NCI-H2081 (cell line): ENCODE measurements around the gene ARHGDIG.
A peak's percentile ranks its signal among the peaks of the same experiment; 100 is the strongest.
"Not testable (repeated sequence)": the region's sequence is repeated elsewhere in the genome, so short reads cannot be mapped to it uniquely, and the experiment has no call there.

Experiments used
- DNase-seq, 2 experiments: peaks; one replicate each; lab custom pipeline; 2025; lab: John Stamatoyannopoulos, UW

ARHGDIG gene

DNA sequence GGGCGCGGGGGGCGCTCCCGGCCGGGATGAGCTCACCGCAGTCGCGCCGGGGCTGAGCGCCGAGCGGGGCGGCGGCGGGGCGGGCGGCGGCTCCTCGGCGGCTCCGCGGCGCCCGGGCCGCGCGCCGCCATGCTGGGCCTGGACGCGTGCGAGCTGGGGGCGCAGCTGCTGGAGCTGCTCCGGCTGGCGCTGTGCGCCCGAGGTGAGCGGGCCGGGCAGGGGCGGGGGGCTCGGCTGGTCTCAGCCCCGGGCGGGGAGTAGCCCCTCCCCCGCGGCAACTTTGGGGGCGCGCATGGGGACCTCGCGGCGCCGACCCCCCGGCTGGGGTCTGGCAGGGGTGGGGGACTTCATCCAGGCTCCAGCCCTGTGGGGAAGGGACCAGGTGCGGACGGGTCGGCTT is at the start of gene ARHGDIG:
TSS of gene ARHGDIG (plus strand) at position 40 of the 400 bp plus-strand sequence. CDS start at position 130, 90 bp downstream.
- no peak for DNase-seq

- DNase-seq: no peak
These were observed 49.4 kb upstream of the ARHGDIG start for GRCh38 chr16:230949-231348.

DNA sequence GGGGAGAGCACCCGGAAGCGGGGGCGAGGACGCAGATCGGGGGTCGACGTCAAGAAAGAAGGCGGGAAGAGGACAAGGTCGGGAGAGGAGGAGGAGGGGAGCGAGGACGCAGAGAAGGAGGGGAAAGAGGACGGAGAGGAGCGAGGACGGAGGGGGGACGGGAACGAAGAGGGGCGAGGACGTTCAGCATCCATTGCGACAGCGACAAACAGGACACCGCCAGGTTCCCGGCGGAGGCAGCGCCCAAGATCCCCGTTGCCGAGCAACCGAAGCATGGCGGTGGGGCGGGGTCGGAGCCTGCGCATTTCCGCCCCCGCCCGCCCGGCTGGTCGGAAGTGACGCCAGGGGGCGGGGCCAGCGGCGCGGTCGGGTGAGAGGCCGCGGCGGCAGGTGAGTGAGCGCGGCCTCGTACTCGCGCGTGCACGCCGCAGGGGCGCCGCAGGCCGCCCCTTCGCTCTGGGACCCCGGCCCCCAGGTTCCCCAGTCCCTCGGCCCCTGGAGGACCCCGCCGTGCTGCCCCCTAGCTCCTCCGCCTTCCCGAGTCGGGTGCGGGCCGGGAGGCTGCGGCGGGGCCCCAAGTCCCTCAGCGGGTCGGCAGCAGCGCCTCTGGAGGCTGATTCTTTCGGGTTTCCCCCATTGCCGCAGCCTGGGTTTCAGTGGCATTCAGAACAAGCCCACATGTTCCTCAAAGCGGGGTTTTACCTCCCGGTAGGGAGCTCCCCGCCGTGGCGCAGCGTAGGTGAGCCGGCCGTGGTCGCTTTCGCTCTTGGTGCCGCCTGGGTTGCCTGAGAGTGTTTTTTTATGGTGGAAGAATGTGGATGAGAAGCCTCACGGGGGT is 45.7 kb upstream of the ARHGDIG start, which contains the start of gene FAM234A:
TSS of gene FAM234A (plus strand) at position 354 of the 838 bp plus-strand sequence. CDS start 19,593 bp downstream, outside the sequence.
- peak; percentile 93 to 94 for DNase-seq

GRCh38 chr16:239948-240277 is 40.5 kb upstream of the ARHGDIG start:
- DNase-seq: no peak

DNA sequence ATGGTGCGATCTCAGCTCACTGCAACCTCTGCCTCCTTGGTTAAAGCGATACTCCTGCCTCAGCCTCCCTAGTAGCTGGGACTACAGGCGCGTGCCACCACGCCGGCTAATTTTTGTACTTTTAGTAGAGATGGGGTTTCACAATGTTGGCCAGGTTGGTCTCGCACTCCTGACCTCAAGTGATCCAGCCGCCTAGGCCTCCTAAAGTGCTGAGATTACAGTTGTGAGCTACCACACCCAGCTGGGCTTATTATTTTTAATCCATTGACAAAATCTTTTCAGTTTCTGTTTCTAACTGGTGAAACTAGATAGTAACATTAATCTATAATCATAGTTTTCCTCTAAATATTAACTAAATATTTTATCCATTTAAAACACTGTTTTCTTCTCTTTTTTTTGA is 39.8 kb upstream of the ARHGDIG start:
- DNase-seq: no peak

DNA sequence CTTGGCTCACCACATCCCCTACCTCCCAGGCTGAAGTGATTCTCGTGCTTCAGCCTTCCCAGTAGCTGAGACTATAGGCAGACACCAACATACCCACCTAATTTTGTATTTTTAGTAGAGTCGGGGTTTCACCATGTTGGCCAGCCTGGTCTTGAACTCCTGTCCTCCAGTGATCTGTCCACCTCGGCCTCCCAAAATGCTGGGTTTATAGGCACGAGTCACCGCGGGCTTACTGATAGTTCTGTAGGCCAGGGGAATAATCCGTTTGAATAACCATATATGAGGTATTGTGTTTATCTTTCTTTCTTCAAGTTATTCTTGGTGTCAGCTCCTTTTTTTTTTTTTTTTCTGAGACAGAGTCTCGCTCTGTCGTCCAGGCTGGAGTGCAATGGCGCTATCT is 38.1 kb upstream of the ARHGDIG start:
- DNase-seq: no peak

DNA sequence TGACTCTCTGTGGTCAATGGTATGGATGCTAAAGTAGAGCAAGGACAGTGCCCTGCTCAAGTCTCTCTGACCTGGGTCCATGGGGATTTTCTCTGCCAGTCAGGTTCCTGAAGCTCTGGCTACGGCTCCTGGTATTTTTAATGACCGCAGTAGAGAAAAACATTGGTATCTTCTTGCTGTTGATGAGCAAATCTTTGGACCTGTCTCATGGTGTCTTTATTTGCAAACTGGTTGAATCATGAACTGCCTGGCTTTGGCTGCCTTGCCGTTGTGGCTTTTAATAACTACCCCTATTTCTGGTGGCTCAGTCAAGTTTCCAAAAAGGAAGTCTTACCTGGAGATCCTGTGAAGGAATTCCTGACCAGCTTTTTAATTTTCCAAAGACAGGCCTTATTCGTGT is 37.0 kb upstream of the ARHGDIG start:
- DNase-seq: no peak

GRCh38 chr16:245105-245504 is 35.3 kb upstream of the ARHGDIG start:
- no peak for DNase-seq

DNA sequence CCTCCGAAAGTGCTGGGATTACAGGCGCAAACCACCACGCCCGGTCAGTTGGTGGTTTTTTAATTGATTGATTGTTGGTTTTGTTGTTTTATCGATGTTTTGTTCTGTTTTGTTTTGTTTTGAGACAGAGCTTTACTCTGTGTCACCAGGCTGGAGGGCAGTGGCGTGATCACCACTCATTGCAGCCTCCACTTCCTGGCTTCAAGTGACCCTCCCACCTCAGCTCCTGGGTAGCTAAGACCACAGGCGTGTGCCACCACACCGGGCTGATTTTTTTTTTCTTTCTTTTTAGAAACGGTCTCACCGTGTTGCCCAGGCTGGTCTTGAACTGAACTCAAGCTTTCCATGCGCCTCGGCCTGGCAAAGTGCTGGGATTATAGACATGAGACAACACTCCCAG is 33.4 kb upstream of the ARHGDIG start:
- no peak for DNase-seq

- DNase-seq: no peak
These were observed 31.0 kb upstream of the ARHGDIG start for GRCh38 chr16:249431-249830.

DNA sequence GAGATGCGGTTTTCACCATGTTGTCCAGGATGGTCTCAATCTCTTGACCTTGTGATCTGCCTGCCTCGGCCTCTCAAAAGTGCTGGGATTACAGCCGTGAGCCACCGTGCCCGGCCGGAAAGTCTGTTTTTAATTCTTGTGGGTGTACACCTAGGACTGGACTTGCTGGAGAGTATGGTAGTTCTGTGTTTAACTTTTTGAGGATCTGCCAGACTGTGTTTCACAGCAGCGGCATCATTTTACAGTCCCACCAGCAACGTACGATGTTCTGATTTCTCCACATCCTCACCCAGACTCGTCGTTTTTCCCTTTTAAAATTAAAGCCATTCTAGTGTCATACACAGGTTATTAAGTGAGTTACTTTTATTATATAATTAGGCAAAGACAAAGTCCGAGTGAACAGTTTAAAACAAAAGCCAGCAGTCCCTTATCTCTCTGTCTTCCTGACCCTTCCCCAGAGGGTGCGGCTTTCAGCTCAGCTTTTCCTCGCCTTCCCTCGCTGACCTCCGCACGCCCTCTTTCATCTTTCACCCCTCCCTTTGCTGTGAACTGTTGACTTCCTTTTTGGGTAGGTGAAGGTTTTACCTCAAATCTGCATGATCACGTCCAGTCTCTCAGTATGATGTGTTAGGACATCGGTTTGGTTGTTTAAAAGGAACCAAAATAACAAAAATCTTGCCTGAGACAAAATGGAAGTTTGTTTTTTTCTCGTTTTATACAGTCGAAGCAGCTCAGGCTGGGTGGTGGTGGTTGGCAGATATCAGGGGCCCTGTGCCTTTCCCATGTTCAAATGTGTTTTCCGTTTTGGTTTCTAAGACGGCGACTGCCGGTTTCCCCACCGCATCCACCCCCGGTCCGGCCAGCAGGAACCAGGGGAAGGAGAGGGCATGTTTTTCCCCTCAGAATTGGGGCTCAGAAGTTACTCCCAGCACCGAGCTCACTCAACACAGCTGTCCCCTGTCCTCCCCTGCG is 27.7 kb upstream of the ARHGDIG start:
- no peak for DNase-seq

DNA sequence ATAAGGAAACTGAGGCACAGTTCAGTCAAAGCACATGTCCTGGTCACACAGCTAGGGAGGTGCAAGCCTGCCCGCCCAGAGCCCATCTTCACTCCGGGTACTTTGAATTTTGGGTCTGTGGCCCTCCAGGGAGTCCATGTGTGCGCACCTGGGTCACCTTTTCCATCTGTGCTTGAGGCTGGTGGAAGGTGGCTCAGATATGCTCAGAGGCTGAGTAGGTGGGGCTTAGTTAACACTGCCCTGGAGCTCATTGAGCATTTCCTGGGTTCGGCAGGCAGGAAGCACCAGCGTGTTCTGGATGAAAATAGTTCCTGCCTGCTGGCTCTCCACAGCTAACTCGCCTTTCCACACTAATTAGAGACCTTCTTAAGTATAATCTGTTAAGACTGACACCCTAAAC is 26.6 kb upstream of the ARHGDIG start:
- DNase-seq: no peak

GRCh38 chr16:254461-254860 is 25.9 kb upstream of the ARHGDIG start:
- DNase-seq: no peak

DNA sequence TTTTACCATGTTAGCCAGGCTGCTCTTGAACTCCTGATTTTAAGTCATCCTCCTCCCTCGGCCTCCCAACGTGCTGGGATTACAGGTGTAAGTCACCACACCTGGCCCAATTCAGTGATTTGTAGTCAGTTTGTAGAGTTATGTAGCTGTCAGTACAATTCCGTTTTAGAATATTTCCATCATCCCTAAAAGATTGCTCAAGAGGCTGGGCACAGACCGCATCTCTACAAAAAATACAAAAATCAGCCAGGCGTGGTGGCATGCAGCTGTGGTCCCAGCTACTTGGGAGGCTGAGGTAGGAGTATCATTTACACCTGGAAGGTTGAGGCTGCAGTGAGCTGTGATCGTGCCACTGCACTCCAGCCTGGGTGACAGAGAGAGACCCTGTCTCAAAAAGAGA is 25.2 kb upstream of the ARHGDIG start:
- no peak for DNase-seq

GRCh38 chr16:258091-258490 is 22.3 kb upstream of the ARHGDIG start:
- not testable (repeated sequence) for DNase-seq

- no peak for DNase-seq
These were observed 21.2 kb upstream of the ARHGDIG start for GRCh38 chr16:259226-259625.

DNA sequence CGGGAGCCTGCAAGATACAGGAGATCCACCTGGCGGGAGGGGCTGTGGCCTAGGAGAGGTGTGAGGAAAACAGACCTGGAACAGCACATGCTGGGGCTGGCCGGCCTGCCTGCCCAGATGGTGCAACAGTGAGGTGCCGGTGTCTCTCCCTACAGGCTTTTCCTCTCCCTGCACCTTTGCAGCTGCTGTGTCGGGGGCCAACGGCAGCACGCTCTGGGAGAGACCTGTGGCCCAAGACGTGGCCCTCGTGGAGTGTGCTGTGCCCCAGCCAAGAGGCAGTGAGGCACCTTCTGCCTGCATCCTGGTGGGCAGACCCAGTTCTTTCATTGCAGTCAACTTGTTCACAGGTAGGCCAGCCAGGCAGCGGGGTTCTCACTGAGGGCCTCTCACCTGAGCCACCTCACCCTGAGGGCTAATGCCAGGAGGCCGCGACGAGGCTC is 20.6 kb upstream of the ARHGDIG start:
- no peak for DNase-seq

- no peak for DNase-seq
These were observed 20.1 kb upstream of the ARHGDIG start for GRCh38 chr16:260326-260725.

DNA sequence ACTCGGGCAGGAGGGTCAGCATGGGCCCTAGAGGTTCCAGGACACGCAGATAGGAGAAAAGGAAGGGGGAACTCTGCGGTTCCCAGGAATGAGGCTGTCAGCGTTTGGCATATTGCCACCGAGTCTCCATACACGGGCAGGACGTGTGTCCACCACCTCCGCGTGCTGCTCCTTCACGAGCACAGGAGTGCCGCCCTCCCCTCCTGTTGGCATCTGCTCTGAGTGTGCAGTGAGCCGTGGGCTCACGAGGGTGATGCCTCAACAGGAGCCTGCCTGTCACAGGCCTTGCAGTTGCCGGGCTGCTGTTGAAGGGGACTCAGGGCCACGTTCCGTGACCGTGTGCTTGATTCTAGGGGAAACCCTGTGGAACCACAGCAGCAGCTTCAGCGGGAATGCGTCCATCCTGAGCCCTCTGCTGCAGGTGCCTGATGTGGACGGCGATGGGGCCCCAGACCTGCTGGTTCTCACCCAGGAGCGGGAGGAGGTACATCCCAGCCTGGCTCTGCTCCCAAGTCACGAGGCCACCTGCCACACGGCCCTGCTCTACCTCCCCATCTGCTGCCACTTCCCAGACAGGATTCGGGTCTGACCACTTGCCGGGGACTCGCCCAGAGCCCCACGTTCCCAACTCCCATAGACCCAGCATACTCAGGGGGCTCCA is 19.2 kb upstream of the ARHGDIG start:
- DNase-seq: no peak

GRCh38 chr16:262121-262745 is 18.2 kb upstream of the ARHGDIG start:
- DNase-seq: no peak

DNA sequence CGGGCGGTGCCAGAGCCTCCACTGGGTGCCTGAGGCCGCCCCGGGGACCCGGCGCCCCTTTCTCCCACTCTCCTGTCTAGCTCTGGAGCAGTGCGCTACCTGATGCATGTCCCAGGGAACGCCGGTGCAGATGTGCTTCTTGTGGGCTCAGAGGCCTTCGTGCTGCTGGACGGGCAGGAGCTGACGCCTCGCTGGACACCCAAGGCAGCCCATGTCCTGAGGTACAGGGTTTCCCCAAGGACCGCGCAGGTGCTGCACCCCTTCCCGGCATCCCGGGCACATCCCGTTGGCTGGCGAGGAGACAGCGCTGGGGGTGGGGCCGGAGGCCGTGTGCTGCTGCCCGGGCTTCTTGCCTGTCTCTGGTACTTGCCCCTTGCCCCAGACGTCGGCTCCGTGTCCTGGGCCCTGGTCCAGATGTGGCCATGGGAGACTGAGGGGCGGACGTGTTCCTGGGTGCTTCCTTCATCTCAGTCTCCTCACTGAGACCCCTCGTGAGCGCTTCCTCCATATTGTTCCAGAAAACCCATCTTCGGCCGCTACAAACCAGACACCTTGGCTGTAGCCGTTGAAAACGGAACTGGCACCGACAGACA is 17.1 kb upstream of the ARHGDIG start:
- no peak for DNase-seq
